Fibroblast of mammary gland (primary cell): Measurements from ENCODE around the gene TMEM165.

Experiments used
- DNase-seq: peaks from one replicate; pipeline ENCODE4 v3.0.0-alpha.2; 2010; ENCODE audit warnings: low read depth
- H3K4me3 ChIP-seq: 2 replicates; pipeline ENCODE4 v1.5.1; 2011; ENCODE audit warnings: low read depth, mild to moderate bottlenecking, low read length, moderate library complexity; ENCODE audit not compliant: control insufficient read depth
- TF ChIP-seq, protein P1 (sequence below): conservative IDR thresholded peaks from 2 replicates; pipeline ENCODE4 v1.5.1; 2011; ENCODE audit warnings: low read depth, low read length, inconsistent platforms; ENCODE audit not compliant: control insufficient read depth, insufficient read depth

TMEM165 gene

DNA sequence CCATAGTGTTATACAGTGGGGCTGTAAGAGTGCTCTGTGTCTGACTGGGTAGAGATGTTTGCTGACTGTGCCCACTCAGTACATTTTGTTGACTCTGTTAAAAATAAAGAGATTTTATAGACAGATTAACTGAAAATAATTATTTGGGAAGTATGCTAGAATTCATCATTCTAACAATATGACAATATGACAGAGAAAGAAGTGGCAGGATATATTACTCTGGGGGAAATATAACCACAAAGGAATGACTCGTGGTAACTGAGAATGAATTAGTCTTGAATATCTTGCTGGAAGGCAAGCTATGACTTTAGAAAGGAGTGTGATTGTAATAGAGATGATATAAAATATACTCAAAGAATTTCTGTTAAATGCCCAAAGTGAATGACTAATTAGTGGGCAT, 46.8 kb downstream of the TMEM165 start:
- no peak for DNase-seq
- H3K4me3 ChIP-seq = no peak overlapping the region
- TF ChIP-seq, protein P1, sequence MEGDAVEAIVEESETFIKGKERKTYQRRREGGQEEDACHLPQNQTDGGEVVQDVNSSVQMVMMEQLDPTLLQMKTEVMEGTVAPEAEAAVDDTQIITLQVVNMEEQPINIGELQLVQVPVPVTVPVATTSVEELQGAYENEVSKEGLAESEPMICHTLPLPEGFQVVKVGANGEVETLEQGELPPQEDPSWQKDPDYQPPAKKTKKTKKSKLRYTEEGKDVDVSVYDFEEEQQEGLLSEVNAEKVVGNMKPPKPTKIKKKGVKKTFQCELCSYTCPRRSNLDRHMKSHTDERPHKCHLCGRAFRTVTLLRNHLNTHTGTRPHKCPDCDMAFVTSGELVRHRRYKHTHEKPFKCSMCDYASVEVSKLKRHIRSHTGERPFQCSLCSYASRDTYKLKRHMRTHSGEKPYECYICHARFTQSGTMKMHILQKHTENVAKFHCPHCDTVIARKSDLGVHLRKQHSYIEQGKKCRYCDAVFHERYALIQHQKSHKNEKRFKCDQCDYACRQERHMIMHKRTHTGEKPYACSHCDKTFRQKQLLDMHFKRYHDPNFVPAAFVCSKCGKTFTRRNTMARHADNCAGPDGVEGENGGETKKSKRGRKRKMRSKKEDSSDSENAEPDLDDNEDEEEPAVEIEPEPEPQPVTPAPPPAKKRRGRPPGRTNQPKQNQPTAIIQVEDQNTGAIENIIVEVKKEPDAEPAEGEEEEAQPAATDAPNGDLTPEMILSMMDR = no peak

DNA sequence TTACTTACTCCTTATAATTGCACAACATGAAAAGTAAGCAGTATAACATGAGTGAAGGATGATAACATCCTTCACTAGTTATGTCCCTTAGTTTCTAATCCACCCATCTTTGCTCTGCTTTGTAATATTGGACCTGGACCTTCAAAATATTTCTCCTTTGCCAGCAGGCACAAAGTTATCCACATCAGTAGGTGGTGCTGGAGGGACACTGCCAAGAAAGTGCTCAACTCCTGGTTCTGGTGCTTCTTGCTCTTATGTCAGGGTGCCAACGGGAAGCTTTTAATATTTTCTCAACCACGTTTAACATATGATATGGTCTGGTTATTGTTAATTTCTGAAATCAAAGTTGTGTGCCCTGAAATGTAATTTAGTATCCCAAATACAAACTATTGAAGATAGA, 49.1 kb downstream of the TMEM165 start:
- peak; percentile 61 for DNase-seq
- H3K4me3 ChIP-seq = no peak overlapping the region
- TF ChIP-seq, protein P1 = peak; percentile 49

DNA sequence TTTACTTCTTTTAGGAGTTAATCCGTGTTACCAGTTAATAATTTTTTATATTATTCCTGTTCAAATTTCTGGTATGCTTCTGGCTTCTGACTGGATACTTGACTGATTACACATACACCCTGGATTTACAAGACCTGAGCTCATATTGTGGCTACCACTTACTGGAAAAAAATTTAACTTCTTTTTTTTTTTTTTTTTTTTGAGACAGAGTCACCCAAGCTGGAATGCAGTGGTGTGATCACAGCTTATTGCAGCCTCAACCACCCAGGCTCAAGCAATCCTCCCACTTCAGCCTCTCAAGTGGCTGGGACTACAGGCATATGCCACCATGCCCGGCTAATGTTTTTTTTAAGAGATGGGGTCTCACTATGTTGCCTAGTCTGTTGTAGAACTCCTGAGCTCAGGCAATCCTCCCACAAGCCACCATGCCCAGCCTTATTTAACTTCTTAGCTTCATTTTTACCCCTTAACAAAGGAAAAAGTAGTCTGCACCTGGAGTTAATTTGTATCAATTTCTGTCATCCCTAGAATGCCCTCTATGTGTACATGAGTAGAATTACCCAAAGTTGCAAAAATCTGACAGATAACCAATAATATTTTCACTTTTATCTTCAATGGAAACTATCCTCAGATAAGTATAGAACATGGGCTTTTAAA, 50.3 kb downstream of the TMEM165 start:
- DNase-seq = peak; percentile 83
- no peak overlapping the region for H3K4me3 ChIP-seq
- TF ChIP-seq, protein P1 = peak; percentile 44

DNA sequence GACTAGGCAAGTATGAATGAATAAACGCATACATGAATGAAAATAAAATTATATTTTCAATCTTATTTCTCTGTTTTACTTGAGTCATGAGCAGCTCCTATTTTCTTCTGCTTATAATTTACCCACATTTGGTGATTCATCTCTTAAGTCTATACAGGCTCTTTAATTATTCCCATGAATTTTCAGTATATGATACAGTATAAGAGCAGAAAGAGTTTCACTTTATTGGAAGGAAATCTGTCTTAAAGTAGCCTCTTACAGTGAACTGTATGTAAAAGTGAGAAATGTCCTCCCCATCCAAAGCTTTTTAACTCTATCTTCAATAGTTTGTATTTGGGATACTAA, 50.8 kb downstream of the TMEM165 start:
- H3K4me3 ChIP-seq = no peak overlapping the region
- peak; percentile 41 for DNase-seq
- TF ChIP-seq, protein P1 = no peak

DNA sequence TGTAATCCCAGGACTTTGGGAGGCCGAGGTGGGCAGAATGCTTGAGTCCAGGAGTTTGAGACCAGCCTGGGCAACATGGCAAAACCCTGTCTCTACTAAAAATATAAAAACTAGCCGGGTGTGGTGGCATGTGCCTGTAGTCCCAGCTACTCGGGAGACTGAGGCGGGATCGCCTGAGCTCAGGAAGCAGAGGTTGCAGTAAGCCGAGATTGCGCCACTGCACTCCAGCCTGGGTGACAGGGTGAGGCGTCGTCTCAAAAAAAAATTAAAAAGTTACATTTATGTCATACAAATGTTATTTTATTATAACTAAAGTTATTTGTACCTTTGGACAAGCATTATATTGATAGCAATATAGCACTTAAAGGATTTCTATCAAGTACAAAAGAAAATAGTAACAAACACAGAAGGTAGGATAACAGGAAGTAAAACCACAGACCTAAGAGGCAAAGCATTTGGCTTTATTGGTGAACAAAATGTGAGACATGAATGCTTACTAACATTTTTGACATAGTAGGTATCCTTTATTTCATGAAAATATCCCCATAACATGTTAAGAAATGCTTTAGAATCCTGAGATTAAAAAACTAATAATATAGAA, 51.5 kb downstream of the TMEM165 start:
- TF ChIP-seq, protein P1 = no peak
- no peak overlapping the region for H3K4me3 ChIP-seq
- DNase-seq = no peak

DNA sequence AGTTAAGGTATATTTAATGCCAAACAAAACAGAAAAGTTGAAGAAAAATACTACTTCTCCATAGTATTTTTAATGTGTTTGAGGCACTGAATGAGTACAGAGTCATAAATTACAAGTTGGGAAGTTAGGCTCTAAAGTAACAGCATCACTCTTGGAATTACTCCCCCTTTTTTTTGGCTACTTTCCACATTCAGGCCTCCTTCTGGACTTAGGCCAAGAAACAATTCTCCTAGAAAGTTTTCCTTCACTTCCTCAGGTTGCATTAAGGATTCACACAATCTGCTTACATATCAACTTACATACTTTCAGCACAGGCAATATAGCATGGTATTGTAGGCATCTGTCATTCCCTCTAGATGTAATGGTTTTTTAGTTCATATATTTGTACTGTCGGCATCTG, 52.1 kb downstream of the TMEM165 start:
- H3K4me3 ChIP-seq = no peak overlapping the region
- DNase-seq = peak; percentile 57
- TF ChIP-seq, protein P1 = no peak

DNA sequence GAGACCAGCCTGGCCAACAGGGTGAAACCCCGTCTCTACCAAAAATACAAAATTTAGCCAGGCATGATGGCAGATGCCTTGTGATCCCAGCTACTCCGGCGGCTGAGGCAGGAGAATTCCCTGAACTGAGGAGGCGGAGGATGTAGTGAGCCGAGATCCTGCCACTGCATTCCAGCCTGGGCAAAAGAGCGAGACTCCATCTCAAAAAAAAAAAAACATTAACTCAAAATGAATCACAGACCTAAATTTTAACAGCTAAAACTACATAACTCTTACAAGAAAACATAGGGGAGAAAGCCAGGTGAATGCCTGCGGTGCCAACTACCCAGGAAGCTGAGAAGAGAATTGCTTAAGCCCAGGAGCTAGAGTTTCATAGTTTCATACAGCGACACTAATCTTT, 54.8 kb downstream of the TMEM165 start:
- TF ChIP-seq, protein P1 = no peak
- DNase-seq = no peak
- H3K4me3 ChIP-seq = no peak overlapping the region
